ENCODE results near the gene CD4. TPM values are rescaled to one million over a fixed set of nuclear protein-coding genes. Genes with fewer than 3 reads are reported as not detected.

CD4 gene
- polyA plus RNA-seq, 1 of the 3 experiments (the other 2 are of a cell fraction): 0.02 TPM

GRCh38 chr12:6850796-6851152, 61.4 kb downstream of the CD4 start:
- no peaks in the 10 kb centered on the region for H3K9me2 ChIP-seq
- no peak for DNase-seq
- no peak overlapping the region for H2AFZ ChIP-seq (ENCODE audit: low read depth)
- CTCF ChIA-PET: interaction anchor here (1.2 to 19.4 kb wide), 6 partner anchors 8 to 287 kb away, joined by 3 to 225 read pairs (median 15); partner anchors contain the start of genes GNB3, MLF2, P3H3 and SPSB2
- H3F3A ChIP-seq (replicated peaks; ENCODE audit: insufficient read depth): peaks cover 21% of the 10 kb centered on the region
- no peaks in the 10 kb centered on the region for H3K9me3 ChIP-seq
- peaks cover 28 to 37% of the 10 kb centered on the region in 2 experiments for H3K36me3 ChIP-seq (replicated peaks in 1 of 2; ENCODE audit: control insufficient read depth in 1 of 2, insufficient read depth in 2 of 2, low read length in 1 of 2)
- peak overlapping the region; percentile 70 to 76 for H3K4me3 ChIP-seq (ENCODE audit: low read depth in 2 of 2, low read length in 1 of 2)
- H3K79me2 ChIP-seq (ENCODE audit: insufficient read depth): peaks cover 68% of the 10 kb centered on the region
- POLR2A ChIA-PET: interaction anchor here (0.8 to 3.4 kb wide), 11 partner anchors 10 to 162 kb away, joined by 3 to 57 read pairs (median 15); partner anchors contain the start of genes C12orf57, COPS7A, GNB3 and P3H3
- peak overlapping the region; percentile 77 for H3K4me2 ChIP-seq
- 31% methylated on average over 9 of the region's 16 CpGs for WGBS (ENCODE audit: low lambda C conversion rate)
- no peaks in the 10 kb centered on the region for H3K27me3 ChIP-seq (ENCODE audit: insufficient read depth)
- H3K27ac ChIP-seq (ENCODE audit: low read depth in 2 of 2, low read length in 1 of 2): peak overlapping the region; percentile 41 to 73; a peak in 1 of 4 replicates
- H3K4me1 ChIP-seq (ENCODE audit: control insufficient read depth in 1 of 2, insufficient read depth in 2 of 2, low read depth in 1 of 2, low read length in 1 of 2): peaks cover 7 to 17% of the 10 kb centered on the region in 2 experiments
- no peak for TF ChIP-seq TAF1 (IDR thresholded peaks at IDR 0.05; ENCODE audit: borderline replicate concordance, low read depth, low read length)
- TF ChIP-seq RAD21 (IDR thresholded peaks at IDR 0.05; ENCODE audit: low read length): no peak
- no peak for TF ChIP-seq CTCF (IDR thresholded peaks at IDR 0.05)
- TF ChIP-seq, protein P1, sequence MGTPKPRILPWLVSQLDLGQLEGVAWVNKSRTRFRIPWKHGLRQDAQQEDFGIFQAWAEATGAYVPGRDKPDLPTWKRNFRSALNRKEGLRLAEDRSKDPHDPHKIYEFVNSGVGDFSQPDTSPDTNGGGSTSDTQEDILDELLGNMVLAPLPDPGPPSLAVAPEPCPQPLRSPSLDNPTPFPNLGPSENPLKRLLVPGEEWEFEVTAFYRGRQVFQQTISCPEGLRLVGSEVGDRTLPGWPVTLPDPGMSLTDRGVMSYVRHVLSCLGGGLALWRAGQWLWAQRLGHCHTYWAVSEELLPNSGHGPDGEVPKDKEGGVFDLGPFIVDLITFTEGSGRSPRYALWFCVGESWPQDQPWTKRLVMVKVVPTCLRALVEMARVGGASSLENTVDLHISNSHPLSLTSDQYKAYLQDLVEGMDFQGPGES (IDR thresholded peaks at IDR 0.05; ENCODE audit: low read depth, low read length): no peak
- no peak for TF ChIP-seq POLR2AphosphoS5 (IDR thresholded peaks at IDR 0.05; ENCODE audit: low read depth, low read length)
- TF ChIP-seq, protein P2, sequence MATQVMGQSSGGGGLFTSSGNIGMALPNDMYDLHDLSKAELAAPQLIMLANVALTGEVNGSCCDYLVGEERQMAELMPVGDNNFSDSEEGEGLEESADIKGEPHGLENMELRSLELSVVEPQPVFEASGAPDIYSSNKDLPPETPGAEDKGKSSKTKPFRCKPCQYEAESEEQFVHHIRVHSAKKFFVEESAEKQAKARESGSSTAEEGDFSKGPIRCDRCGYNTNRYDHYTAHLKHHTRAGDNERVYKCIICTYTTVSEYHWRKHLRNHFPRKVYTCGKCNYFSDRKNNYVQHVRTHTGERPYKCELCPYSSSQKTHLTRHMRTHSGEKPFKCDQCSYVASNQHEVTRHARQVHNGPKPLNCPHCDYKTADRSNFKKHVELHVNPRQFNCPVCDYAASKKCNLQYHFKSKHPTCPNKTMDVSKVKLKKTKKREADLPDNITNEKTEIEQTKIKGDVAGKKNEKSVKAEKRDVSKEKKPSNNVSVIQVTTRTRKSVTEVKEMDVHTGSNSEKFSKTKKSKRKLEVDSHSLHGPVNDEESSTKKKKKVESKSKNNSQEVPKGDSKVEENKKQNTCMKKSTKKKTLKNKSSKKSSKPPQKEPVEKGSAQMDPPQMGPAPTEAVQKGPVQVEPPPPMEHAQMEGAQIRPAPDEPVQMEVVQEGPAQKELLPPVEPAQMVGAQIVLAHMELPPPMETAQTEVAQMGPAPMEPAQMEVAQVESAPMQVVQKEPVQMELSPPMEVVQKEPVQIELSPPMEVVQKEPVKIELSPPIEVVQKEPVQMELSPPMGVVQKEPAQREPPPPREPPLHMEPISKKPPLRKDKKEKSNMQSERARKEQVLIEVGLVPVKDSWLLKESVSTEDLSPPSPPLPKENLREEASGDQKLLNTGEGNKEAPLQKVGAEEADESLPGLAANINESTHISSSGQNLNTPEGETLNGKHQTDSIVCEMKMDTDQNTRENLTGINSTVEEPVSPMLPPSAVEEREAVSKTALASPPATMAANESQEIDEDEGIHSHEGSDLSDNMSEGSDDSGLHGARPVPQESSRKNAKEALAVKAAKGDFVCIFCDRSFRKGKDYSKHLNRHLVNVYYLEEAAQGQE (IDR thresholded peaks at IDR 0.05; ENCODE audit: low read depth, low read length): no peak
- no peak for TF ChIP-seq NRF1 (IDR thresholded peaks at IDR 0.05; ENCODE audit: low read depth, low read length)
- TF ChIP-seq SMC3 (IDR thresholded peaks at IDR 0.05; ENCODE audit: low read depth, low read length): no peak
- no peak for TF ChIP-seq EP300 (IDR thresholded peaks at IDR 0.05; ENCODE audit: borderline replicate concordance in 1 of 2, low read depth in 1 of 2, low read length in 1 of 2)
- TF ChIP-seq RXRA (IDR thresholded peaks at IDR 0.05; ENCODE audit: borderline replicate concordance, low read depth): no peak
- TF ChIP-seq FOXJ3 (CRISPR knock-in tag; IDR thresholded peaks at IDR 0.05): no peak
- no peak for TF ChIP-seq RFX5 (IDR thresholded peaks at IDR 0.05; ENCODE audit: low read length)
- TF ChIP-seq GABPA (IDR thresholded peaks at IDR 0.05; ENCODE audit: low read depth): no peak
- no peak for TF ChIP-seq ELF1 (IDR thresholded peaks at IDR 0.05)
- TF ChIP-seq JUND (IDR thresholded peaks at IDR 0.05): no peak
- no peak for TF ChIP-seq RCOR1 (IDR thresholded peaks at IDR 0.05; ENCODE audit: low read length)
- TF ChIP-seq, protein P3, sequence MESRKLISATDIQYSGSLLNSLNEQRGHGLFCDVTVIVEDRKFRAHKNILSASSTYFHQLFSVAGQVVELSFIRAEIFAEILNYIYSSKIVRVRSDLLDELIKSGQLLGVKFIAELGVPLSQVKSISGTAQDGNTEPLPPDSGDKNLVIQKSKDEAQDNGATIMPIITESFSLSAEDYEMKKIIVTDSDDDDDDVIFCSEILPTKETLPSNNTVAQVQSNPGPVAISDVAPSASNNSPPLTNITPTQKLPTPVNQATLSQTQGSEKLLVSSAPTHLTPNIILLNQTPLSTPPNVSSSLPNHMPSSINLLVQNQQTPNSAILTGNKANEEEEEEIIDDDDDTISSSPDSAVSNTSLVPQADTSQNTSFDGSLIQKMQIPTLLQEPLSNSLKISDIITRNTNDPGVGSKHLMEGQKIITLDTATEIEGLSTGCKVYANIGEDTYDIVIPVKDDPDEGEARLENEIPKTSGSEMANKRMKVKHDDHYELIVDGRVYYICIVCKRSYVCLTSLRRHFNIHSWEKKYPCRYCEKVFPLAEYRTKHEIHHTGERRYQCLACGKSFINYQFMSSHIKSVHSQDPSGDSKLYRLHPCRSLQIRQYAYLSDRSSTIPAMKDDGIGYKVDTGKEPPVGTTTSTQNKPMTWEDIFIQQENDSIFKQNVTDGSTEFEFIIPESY (IDR thresholded peaks at IDR 0.05; ENCODE audit: borderline replicate concordance, low read depth): no peak
- TF ChIP-seq YY1 (IDR thresholded peaks at IDR 0.05; ENCODE audit: low read depth): no peak
- no peak for TF ChIP-seq EZH2phosphoT487 (IDR thresholded peaks at IDR 0.05; ENCODE audit: borderline replicate concordance, low read depth)
- no peak for TF ChIP-seq FOXM1 (IDR thresholded peaks at IDR 0.05; ENCODE audit: low read depth)
- H3K9ac ChIP-seq: peak overlapping the region; percentile 59; the same call in 1 of the 2 replicates
- H4K20me1 ChIP-seq (ENCODE audit: insufficient read depth): no peaks in the 10 kb centered on the region; the same call in 1 of the 2 replicates
